Lower lobe of right lung (tissue), 2 donors: ENCODE results near the gene PHF21B. TPM values are rescaled to one million over a fixed set of nuclear protein-coding genes. Genes with fewer than 3 reads are reported as not detected.
"Not testable (repeated sequence)": the region's sequence is repeated elsewhere in the genome, so short reads cannot be mapped to it uniquely, and the experiment has no call there.

Experiments
- ATAC-seq, 2 donors: fragments of 200-7000 bp; cut with Tn5 transposase; one replicate each; pipeline ENCODE4 v1.9.1; 2020 to 2022; ENCODE audit warnings: mild to moderate bottlenecking in 2 of 2, moderate library complexity in 2 of 2
- DNase-seq: peaks from one replicate; pipeline ENCODE4 v3.0.0-alpha.2; 2020
- H3K27ac ChIP-seq: fragments of 200-600 bp; one replicate; pipeline ENCODE4 v1.8.0; 2022
- H3K27me3 ChIP-seq: fragments of 200-600 bp; one replicate; pipeline ENCODE4 v1.8.0; 2022; ENCODE audit warnings: low read depth
- H3K36me3 ChIP-seq: fragments of 200-600 bp; one replicate; pipeline ENCODE4 v1.8.0; 2022; ENCODE audit warnings: mild to moderate bottlenecking
- H3K4me1 ChIP-seq: fragments of 200-600 bp; one replicate; pipeline ENCODE4 v1.8.0; 2022
- H3K4me3 ChIP-seq: fragments of 200-600 bp; one replicate; pipeline ENCODE4 v1.8.0; 2022; ENCODE audit warnings: mild to moderate bottlenecking
- H3K9me3 ChIP-seq: fragments of 200-600 bp; one replicate; pipeline ENCODE4 v1.8.0; 2022
- CTCF ChIP-seq: fragments of 200-600 bp; IDR thresholded peaks from one replicate; pipeline ENCODE4 v1.8.0; 2022; ENCODE audit warnings: antibody characterized with exemption, mild to moderate bottlenecking
- intact Hi-C: fragments of 100-400 bp; cut with DNase I; formaldehyde crosslinking; loops from one replicate; pipeline ENCODE4 v1.11.0; 2022
- total RNA-seq: library from RNA; stranded (reverse); fragmentation: NEBNext Ultra II Directional; extraction: Animal tissue kit (Norgen Biotek cat#: 25700); gene quantifications from one replicate; pipeline ENCODE4 v1.2.1, GENCODE V29; 2021
- donor health status: DM: no; HTN: yes; CAD: no; lungs with severe emphysema.

Gene PHF21B
- total RNA-seq, 1 donor from 2014 or later = not detected

DNA sequence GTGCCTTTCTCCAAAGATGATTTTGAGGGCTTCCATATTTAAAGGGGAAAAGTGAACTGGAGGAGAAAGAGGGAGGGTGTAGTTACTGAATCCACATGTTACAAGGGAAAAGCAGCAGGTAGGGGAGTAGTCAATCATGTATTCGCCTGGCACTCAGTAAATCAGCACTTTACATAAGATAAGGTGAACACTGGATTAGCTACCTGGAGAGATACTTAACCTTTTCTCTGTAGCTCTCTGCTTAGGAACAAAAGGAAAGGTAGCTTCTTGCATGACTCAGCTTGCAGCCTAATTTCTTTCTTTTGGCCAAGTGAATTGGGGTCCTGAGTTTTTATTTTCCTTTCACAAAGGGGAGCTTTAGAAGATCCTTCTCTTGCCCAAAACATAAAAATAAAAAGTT lies 43.3 kb upstream of the PHF21B start:
- no peak overlapping the region for H3K4me3 ChIP-seq
- intact Hi-C loops = no loop called here
- no peak for ATAC-seq
- no peak for TF ChIP-seq CTCF
- DNase-seq = no peak
- no peak overlapping the region for H3K27ac ChIP-seq
- H3K36me3 ChIP-seq = no peaks in the 10 kb centered on the region
- H3K9me3 ChIP-seq = no peaks in the 10 kb centered on the region
- H3K27me3 ChIP-seq = peaks cover 31% of the 10 kb centered on the region
- no peaks in the 10 kb centered on the region for H3K4me1 ChIP-seq

- ATAC-seq, H3K4me1 ChIP-seq, H3K9me3 ChIP-seq, DNase-seq, intact Hi-C loops, H3K4me3 ChIP-seq, H3K27ac ChIP-seq, H3K36me3 ChIP-seq: not testable (repeated sequence)
- peaks cover 31% of the 10 kb centered on the region for H3K27me3 ChIP-seq
Observed at GRCh38 chr22:45052665-45053064, 42.9 kb upstream of the PHF21B start.

DNA sequence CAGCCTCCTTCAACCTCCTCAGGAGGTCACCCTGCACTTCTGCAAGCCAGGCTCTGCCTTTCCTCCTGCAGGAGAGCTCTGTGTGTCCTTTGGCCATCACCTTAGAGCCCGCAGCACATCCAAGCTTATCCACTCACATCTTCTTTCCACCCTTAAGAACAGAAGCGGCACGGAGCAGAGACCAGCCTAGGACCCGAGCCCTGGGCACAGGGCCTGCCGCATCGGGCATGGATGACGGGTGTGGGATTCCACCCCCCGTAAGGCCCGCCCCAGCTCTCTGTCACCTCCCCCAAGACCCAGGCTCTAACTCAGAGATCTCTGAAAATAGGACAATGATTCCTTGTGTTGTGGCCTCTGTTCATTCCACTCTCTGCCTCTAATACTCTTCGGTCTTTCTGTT lies 42.1 kb upstream of the PHF21B start:
- ATAC-seq (no peak), DNase-seq (no peak)
- Histone ChIP-seq H3K27ac (no peak overlapping the region), H3K27me3 (peaks cover 37% of the 10 kb centered on the region), H3K4me3 (no peak overlapping the region), H3K36me3 (no peaks in the 10 kb centered on the region), H3K9me3 (no peaks in the 10 kb centered on the region), H3K4me1 (no peaks in the 10 kb centered on the region)
- TF ChIP-seq CTCF = no peak
- intact Hi-C loops = no loop called here

GRCh38 chr22:45051419-45051818 lies 41.6 kb upstream of the PHF21B start:
- TF ChIP-seq CTCF = no peak
- H3K4me3 ChIP-seq = no peak overlapping the region
- no peaks in the 10 kb centered on the region for H3K9me3 ChIP-seq
- H3K27ac ChIP-seq = no peak overlapping the region
- H3K4me1 ChIP-seq = no peaks in the 10 kb centered on the region
- H3K27me3 ChIP-seq = peaks cover 40% of the 10 kb centered on the region
- DNase-seq (no peak), ATAC-seq (no peak)
- intact Hi-C loops = no loop called here
- no peaks in the 10 kb centered on the region for H3K36me3 ChIP-seq

- intact Hi-C loops = no loop called here
- peaks cover 36% of the 10 kb centered on the region for H3K27me3 ChIP-seq
Observed at GRCh38 chr22:45047260-45047659, 37.5 kb upstream of the PHF21B start.

DNA sequence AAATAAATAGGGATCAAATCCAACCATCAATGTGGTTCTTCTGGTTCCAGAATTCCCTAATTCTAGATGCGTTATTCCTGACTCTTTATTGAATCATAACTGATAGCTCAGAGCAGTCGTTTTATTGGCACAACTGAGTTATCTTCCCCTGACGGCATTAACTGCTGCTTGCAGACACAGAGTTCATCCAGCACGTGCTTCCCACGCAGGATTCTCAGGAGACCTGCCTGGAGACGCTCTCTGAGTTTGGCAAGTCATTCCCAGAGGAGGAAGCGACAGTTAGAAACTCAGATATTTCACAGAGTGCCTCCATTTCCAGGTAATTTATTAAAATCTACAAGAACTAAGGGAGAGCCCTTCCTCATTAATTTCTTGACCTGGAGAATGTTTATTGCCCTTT lies 35.4 kb upstream of the PHF21B start:
- no peaks in the 10 kb centered on the region for H3K36me3 ChIP-seq
- ATAC-seq = no peak
- TF ChIP-seq CTCF = no peak
- H3K4me1 ChIP-seq = no peaks in the 10 kb centered on the region
- peaks cover 26% of the 10 kb centered on the region for H3K27me3 ChIP-seq
- H3K27ac ChIP-seq = no peak overlapping the region
- H3K4me3 ChIP-seq = no peak overlapping the region
- no peak for DNase-seq
- intact Hi-C loops = no loop called here
- H3K9me3 ChIP-seq = no peaks in the 10 kb centered on the region

More at GRCh38 chr22:45047260-45047659, 37.5 kb upstream of the PHF21B start:
- ATAC-seq = no peak
- no peak for TF ChIP-seq CTCF
- H3K9me3 ChIP-seq = no peaks in the 10 kb centered on the region
- DNase-seq = no peak
- no peaks in the 10 kb centered on the region for H3K4me1 ChIP-seq
- no peaks in the 10 kb centered on the region for H3K36me3 ChIP-seq
- no peak overlapping the region for H3K4me3 ChIP-seq
- H3K27ac ChIP-seq = no peak overlapping the region
